Measurements from ENCODE around the gene DNAJC8.

DNA sequence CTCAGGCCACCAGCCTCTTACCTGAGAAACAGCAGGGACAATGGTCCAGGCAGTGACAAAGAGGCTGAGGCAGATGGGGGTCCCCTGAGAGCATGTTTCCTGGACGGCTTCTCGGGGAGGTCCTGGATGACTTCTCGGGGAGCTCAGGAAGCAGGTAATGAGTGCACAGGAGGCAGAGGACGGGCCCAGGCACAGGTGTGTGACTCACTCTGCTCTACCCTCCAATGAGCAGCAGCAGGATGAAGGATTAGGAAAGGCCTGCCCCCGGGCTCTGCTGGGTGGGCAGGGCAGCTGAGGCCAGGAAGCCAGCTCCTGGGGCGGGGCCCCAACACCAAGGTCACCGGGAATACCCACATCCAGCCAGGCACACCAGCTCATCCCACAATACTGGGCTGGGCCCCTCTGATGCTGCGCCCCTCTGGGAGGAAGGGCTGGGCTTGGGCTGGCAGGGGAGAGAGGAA lies 39.1 kb downstream of the DNAJC8 start:
- TF ChIP-seq CTCF (IDR thresholded peaks at IDR 0.05) = no peak
- no peak for TF ChIP-seq POLR2AphosphoS5 (IDR thresholded peaks at IDR 0.05)
- TF ChIP-seq EP300 (IDR thresholded peaks at IDR 0.05) = no peak
- TF ChIP-seq POLR2A (IDR thresholded peaks at IDR 0.05; ENCODE audit: low read depth) = no peak

All from esophagus muscularis mucosa (tissue), 4 donors.